Activated CD4-positive, alpha-beta T cell treated with anti-CD3 and anti-CD28 coated beads, Interleukin-2, amount 50 U/mL, for 16 hours (primary cell): Measurements from ENCODE around the gene SGSM1.

ENCODE experiments used
- DNase-seq: peaks from one replicate; pipeline ENCODE4 v3.0.0-alpha.2; 2020

The SGSM1 gene

GRCh38 chr22:24953384-24954113, 147.5 kb downstream of the SGSM1 start:
- DNase-seq = no peak

- no peak for DNase-seq
These were observed 148.1 kb downstream of the SGSM1 start for GRCh38 chr22:24954114-24954463.

GRCh38 chr22:24954856-24955255, 148.8 kb downstream of the SGSM1 start:
- no peak for DNase-seq

- no peak for DNase-seq
These were observed 151.0 kb downstream of the SGSM1 start for GRCh38 chr22:24957043-24957442.

- no peak for DNase-seq
These were observed 155.3 kb downstream of the SGSM1 start for GRCh38 chr22:24961217-24961844.

- no peak for DNase-seq
These were observed 156.1 kb downstream of the SGSM1 start for GRCh38 chr22:24962094-24962493.

- no peak for DNase-seq
These were observed 156.8 kb downstream of the SGSM1 start for GRCh38 chr22:24962835-24963234.

GRCh38 chr22:24964441-24964840, 158.4 kb downstream of the SGSM1 start:
- no peak for DNase-seq

GRCh38 chr22:24965822-24966626, 160.0 kb downstream of the SGSM1 start:
- DNase-seq = no peak

- DNase-seq = no peak
These were observed 162.1 kb downstream of the SGSM1 start for GRCh38 chr22:24968066-24968561.

- no peak for DNase-seq
These were observed 163.7 kb downstream of the SGSM1 start for GRCh38 chr22:24969560-24970301.

- DNase-seq = no peak
These were observed 166.4 kb downstream of the SGSM1 start for GRCh38 chr22:24972369-24972768.

- no peak for DNase-seq
These were observed 167.9 kb downstream of the SGSM1 start for GRCh38 chr22:24973872-24974271.

GRCh38 chr22:24975125-24975640, 169.2 kb downstream of the SGSM1 start:
- DNase-seq = no peak

GRCh38 chr22:24975813-24976341, 169.9 kb downstream of the SGSM1 start:
- no peak for DNase-seq

- DNase-seq = no peak
These were observed 170.6 kb downstream of the SGSM1 start for GRCh38 chr22:24976442-24977218.
